COLO668 (cell line): ENCODE results near the gene PPP6R3.
"Not testable (repeated sequence)": the region's sequence is repeated elsewhere in the genome, so short reads cannot be mapped to it uniquely, and the experiment has no call there.

Experiments
- DNase-seq: peaks from one replicate; lab custom pipeline; 2025; ENCODE audit not compliant: unreplicated experiment; lab: John Stamatoyannopoulos, UW

PPP6R3 gene

GRCh38 chr11:68523033-68523432, 62.5 kb downstream of the PPP6R3 start:
- no peak for DNase-seq

- DNase-seq = no peak
These were observed 63.2 kb downstream of the PPP6R3 start for GRCh38 chr11:68523743-68524142.

GRCh38 chr11:68524213-68524612, 63.7 kb downstream of the PPP6R3 start:
- no peak for DNase-seq

- DNase-seq = no peak
These were observed 64.1 kb downstream of the PPP6R3 start for GRCh38 chr11:68524681-68525080.

GRCh38 chr11:68525336-68525735, 64.8 kb downstream of the PPP6R3 start:
- DNase-seq = no peak

GRCh38 chr11:68525930-68526329, 65.4 kb downstream of the PPP6R3 start:
- no peak for DNase-seq

- no peak for DNase-seq
These were observed 67.0 kb downstream of the PPP6R3 start for GRCh38 chr11:68527585-68527984.

GRCh38 chr11:68528630-68529029, 68.1 kb downstream of the PPP6R3 start:
- DNase-seq = no peak

- DNase-seq = no peak
These were observed 70.7 kb downstream of the PPP6R3 start for GRCh38 chr11:68531129-68531693.

GRCh38 chr11:68532727-68533369, 72.3 kb downstream of the PPP6R3 start:
- DNase-seq = peak; percentile 1

- no peak for DNase-seq
These were observed 73.4 kb downstream of the PPP6R3 start for GRCh38 chr11:68533945-68534344.

- no peak for DNase-seq
These were observed 74.5 kb downstream of the PPP6R3 start for GRCh38 chr11:68535098-68535497.

GRCh38 chr11:68536706-68537105, 76.2 kb downstream of the PPP6R3 start:
- no peak for DNase-seq

- no peak for DNase-seq
These were observed 77.5 kb downstream of the PPP6R3 start for GRCh38 chr11:68538025-68538424.

- no peak for DNase-seq
These were observed 78.8 kb downstream of the PPP6R3 start for GRCh38 chr11:68539395-68539794.

GRCh38 chr11:68540504-68540903, 80.0 kb downstream of the PPP6R3 start:
- not testable (repeated sequence) for DNase-seq

GRCh38 chr11:68541116-68541515, 80.6 kb downstream of the PPP6R3 start:
- no peak for DNase-seq

- no peak for DNase-seq
These were observed 81.4 kb downstream of the PPP6R3 start for GRCh38 chr11:68541991-68542390.

- no peak for DNase-seq
These were observed 82.1 kb downstream of the PPP6R3 start for GRCh38 chr11:68542617-68543016.

GRCh38 chr11:68543594-68543993, 83.0 kb downstream of the PPP6R3 start:
- DNase-seq = no peak

- DNase-seq = no peak
These were observed 84.8 kb downstream of the PPP6R3 start for GRCh38 chr11:68545347-68545746.

- peak; percentile 1 for DNase-seq
These were observed 85.2 kb downstream of the PPP6R3 start for GRCh38 chr11:68545796-68546195.

- DNase-seq = no peak
These were observed 86.0 kb downstream of the PPP6R3 start for GRCh38 chr11:68546555-68546954.
